Measurements from ENCODE around the gene STK11. TPM values are rescaled to one million over a fixed set of nuclear protein-coding genes. Genes with fewer than 3 reads are reported as not detected.

STK11 gene
- total RNA-seq, 1 experiment from 2014 or later: 56.7 TPM

- ChIA-PET CTCF (interaction anchor here (1.0 kb wide), 1 partner anchor 20 kb away, joined by 4 read pairs; no protein-coding TSS in a partner anchor), POLR2A (interaction anchor here (0.6 kb wide), 1 partner anchor 10 kb away, joined by 5 read pairs; no protein-coding TSS in a partner anchor)
- DNase-seq: no peak
- Mint-ChIP-seq H3K27me3 (ENCODE audit: insufficient read depth, unreplicated experiment) (no peaks in the 10 kb centered on the region), H3K36me3 (ENCODE audit: insufficient read depth, unreplicated experiment) (peaks cover 15% of the 10 kb centered on the region), H3K9me3 (ENCODE audit: unreplicated experiment) (no peaks in the 10 kb centered on the region), H3K4me3 (ENCODE audit: unreplicated experiment) (no peak overlapping the region), H3K27ac (ENCODE audit: unreplicated experiment) (no peak overlapping the region), H3K4me1 (ENCODE audit: low read depth, unreplicated experiment) (no peaks in the 10 kb centered on the region)
- intact Hi-C loops (cut with micrococcal nuclease; ENCODE audit: unreplicated experiment): no loop called here
- no peaks in the 10 kb centered on the region for H3K27me3 ChIP-seq (replicated peaks; ENCODE audit: control insufficient read depth, insufficient read depth, low read length)
- H3K4me3 ChIP-seq (ENCODE audit: low read depth, low read length): no peak overlapping the region
- peaks cover 2% of the 10 kb centered on the region for H3K36me3 ChIP-seq (ENCODE audit: control insufficient read depth, insufficient read depth, low read length)
- H3K9me3 ChIP-seq: no peaks in the 10 kb centered on the region
- no peak for TF ChIP-seq CTCF (IDR thresholded peaks at IDR 0.05; ENCODE audit: insufficient read depth in 1 of 2, low read depth in 1 of 2, low read length in 1 of 2, severe bottlenecking in 1 of 2, unreplicated experiment in 1 of 2)
- no TSS peak for BruUV-seq (replicated peaks)
- no peaks in the 10 kb centered on the region for H3K4me1 ChIP-seq
Observed at GRCh38 chr19:1224847-1225246, 19.3 kb downstream of the STK11 start.

- no peak for TF ChIP-seq CTCF (IDR thresholded peaks at IDR 0.05; ENCODE audit: insufficient read depth in 1 of 2, low read depth in 1 of 2, low read length in 1 of 2, severe bottlenecking in 1 of 2, unreplicated experiment in 1 of 2)
- Histone ChIP-seq H3K4me3 (ENCODE audit: low read depth, low read length) (no peak overlapping the region), H3K27me3 (replicated peaks; ENCODE audit: control insufficient read depth, insufficient read depth, low read length) (no peaks in the 10 kb centered on the region), H3K4me1 (no peaks in the 10 kb centered on the region), H3K36me3 (ENCODE audit: control insufficient read depth, insufficient read depth, low read length) (peaks cover 2% of the 10 kb centered on the region), H3K9me3 (no peaks in the 10 kb centered on the region)
- Mint-ChIP-seq H3K27me3 (ENCODE audit: insufficient read depth, unreplicated experiment) (no peaks in the 10 kb centered on the region), H3K27ac (ENCODE audit: unreplicated experiment) (no peak overlapping the region), H3K4me1 (ENCODE audit: low read depth, unreplicated experiment) (no peaks in the 10 kb centered on the region), H3K36me3 (ENCODE audit: insufficient read depth, unreplicated experiment) (peaks cover 15% of the 10 kb centered on the region), H3K4me3 (ENCODE audit: unreplicated experiment) (no peak overlapping the region), H3K9me3 (ENCODE audit: unreplicated experiment) (no peaks in the 10 kb centered on the region)
- DNase-seq: no peak
- no TSS peak for BruUV-seq (replicated peaks)
- ChIA-PET POLR2A (no interaction called here), CTCF (interaction anchor here (1.0 kb wide), 1 partner anchor 19 kb away, joined by 4 read pairs; no protein-coding TSS in a partner anchor)
- intact Hi-C loops (cut with micrococcal nuclease; ENCODE audit: unreplicated experiment): no loop called here
Observed at GRCh38 chr19:1225440-1226226, 20.1 kb downstream of the STK11 start.

DNA sequence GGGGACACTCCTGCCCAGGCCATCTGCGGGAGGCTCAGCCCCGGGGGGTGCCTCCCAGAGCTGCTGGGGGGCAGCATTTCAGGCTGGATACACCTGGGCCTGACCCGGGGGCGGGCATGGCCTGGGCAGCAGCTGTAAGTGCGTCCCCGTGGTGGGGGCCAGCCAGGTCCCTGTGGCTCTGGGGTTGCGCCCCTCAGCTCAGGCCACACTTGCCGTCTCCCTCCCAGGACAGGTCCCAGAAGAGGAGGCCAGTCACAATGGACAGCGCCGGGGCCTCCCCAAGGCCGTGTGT, 20.6 kb downstream of the STK11 start:
- Histone ChIP-seq H3K4me3 (ENCODE audit: low read depth, low read length) (no peak overlapping the region), H3K27me3 (replicated peaks; ENCODE audit: control insufficient read depth, insufficient read depth, low read length) (no peaks in the 10 kb centered on the region), H3K36me3 (ENCODE audit: control insufficient read depth, insufficient read depth, low read length) (peaks cover 2% of the 10 kb centered on the region), H3K4me1 (no peaks in the 10 kb centered on the region), H3K9me3 (no peaks in the 10 kb centered on the region)
- no peaks in the 10 kb centered on the region for H3K27me3 Mint-ChIP-seq (ENCODE audit: insufficient read depth, unreplicated experiment)
- intact Hi-C loops (cut with micrococcal nuclease; ENCODE audit: unreplicated experiment): no loop called here
- peaks cover 18% of the 10 kb centered on the region for H3K36me3 Mint-ChIP-seq (ENCODE audit: insufficient read depth, unreplicated experiment)
- POLR2A ChIA-PET: no interaction called here
- BruUV-seq (replicated peaks): no TSS peak
- DNase-seq: no peak
- CTCF ChIA-PET: no interaction called here
- no peak overlapping the region for H3K4me3 Mint-ChIP-seq (ENCODE audit: unreplicated experiment)
- no peaks in the 10 kb centered on the region for H3K4me1 Mint-ChIP-seq (ENCODE audit: low read depth, unreplicated experiment)
- no peak for TF ChIP-seq CTCF (IDR thresholded peaks at IDR 0.05; ENCODE audit: insufficient read depth in 1 of 2, low read depth in 1 of 2, low read length in 1 of 2, severe bottlenecking in 1 of 2, unreplicated experiment in 1 of 2)
- H3K9me3 Mint-ChIP-seq (ENCODE audit: unreplicated experiment): no peaks in the 10 kb centered on the region
- no peak overlapping the region for H3K27ac Mint-ChIP-seq (ENCODE audit: unreplicated experiment)
